CD4-positive, alpha-beta T cell (primary cell): ENCODE measurements around the gene FOSL2. TPM values are rescaled to one million over a fixed set of nuclear protein-coding genes. Genes with fewer than 3 reads are reported as not detected.

Experiments
- ATAC-seq: fragments of 200-7000 bp; cut with Tn5 transposase; one replicate; pipeline ENCODE4 v1.10.0; 2022; ENCODE audit warnings: mild to moderate bottlenecking; ENCODE audit not compliant: poor library complexity
- CTCF ChIA-PET: fragments of 350-600 bp; sonication (Branson Sonifier 250); formaldehyde crosslinking; loops from one replicate; lab custom pipeline; 2021; ENCODE audit warnings: antibody characterized with exemption, inconsistent platforms; lab: Charles Lee
- POLR2A ChIA-PET: fragments of 350-600 bp; sonication (Branson Sonifier 250); formaldehyde crosslinking; loops from one replicate; lab custom pipeline; 2021; ENCODE audit warnings: antibody characterized with exemption, inconsistent platforms; lab: Charles Lee
- DNase-seq, 14 experiments: peaks; one replicate each; pipeline ENCODE4 v3.0.0-alpha.2; 2013 to 2020; ENCODE audit warnings: mixed read lengths in 2 of 14
- H3K27ac ChIP-seq, 2 donors: one replicate each; pipeline versions ENCODE4 v1.5.1 to v1.7.0; 2013; ENCODE audit warnings: low read length in 2 of 2, low read depth in 1 of 2, mild to moderate bottlenecking in 1 of 2
- H3K27me3 ChIP-seq, 2 experiments: 1 replicate in 1 of 2; 2 replicates in 1 of 2; pipeline versions ENCODE4 v1.6.1 to v1.7.0; 2013; ENCODE audit warnings: low read length in 2 of 2, control low read depth in 1 of 2, mild to moderate bottlenecking in 1 of 2, moderate library complexity in 1 of 2; ENCODE audit not compliant: insufficient read depth in 2 of 2, control insufficient read depth in 1 of 2
- H3K36me3 ChIP-seq: one replicate; pipeline ENCODE4 v1.6.1; 2013; ENCODE audit warnings: low read length, control low read depth; ENCODE audit not compliant: insufficient read depth
- H3K4me1 ChIP-seq: one replicate; pipeline ENCODE4 v1.6.1; 2013; ENCODE audit warnings: low read length, control low read depth; ENCODE audit not compliant: insufficient read depth
- H3K4me3 ChIP-seq: one replicate; pipeline ENCODE4 v1.5.1; 2013; ENCODE audit warnings: mild to moderate bottlenecking, low read length, moderate library complexity
- H3K9me3 ChIP-seq, 2 experiments: 1 replicate in 1 of 2; 2 replicates in 1 of 2; pipeline versions ENCODE4 v1.6.1 to v1.7.0; 2013; ENCODE audit warnings: low read length in 2 of 2, mild to moderate bottlenecking in 2 of 2, control low read depth in 1 of 2, moderate library complexity in 1 of 2; ENCODE audit not compliant: control insufficient read depth in 1 of 2, insufficient read depth in 1 of 2
- H3K27ac Mint-ChIP-seq: one replicate; pipeline ENCODE4 v1.8.0; 2020; ENCODE audit warnings: mixed read lengths
- H3K27me3 Mint-ChIP-seq: one replicate; pipeline ENCODE4 v1.8.0; 2021; ENCODE audit warnings: mixed read lengths
- H3K36me3 Mint-ChIP-seq: one replicate; pipeline ENCODE4 v1.8.0; 2021; ENCODE audit warnings: low read depth, mixed read lengths
- H3K4me1 Mint-ChIP-seq: one replicate; pipeline ENCODE4 v1.8.0; 2021; ENCODE audit warnings: low read depth, mixed read lengths
- H3K4me3 Mint-ChIP-seq: one replicate; pipeline ENCODE4 v1.8.0; 2020; ENCODE audit warnings: mild to moderate bottlenecking, mixed read lengths
- H3K9me3 Mint-ChIP-seq: one replicate; pipeline ENCODE4 v1.8.0; 2020; ENCODE audit warnings: mixed read lengths
- intact Hi-C, 2 experiments: fragments of 100-400 bp; cut with DNase I in 1 of 2; cut with micrococcal nuclease in 1 of 2; formaldehyde crosslinking; loops; one replicate each; pipeline versions ENCODE4 v1.15.1 to v1.9.0; 2023 to 2025; cut with DNase I, micrococcal nuclease
- total RNA-seq, 174 experiments: library from RNA in 2 of 174; stranded (reverse) in 2 of 174; gene quantifications; one replicate each; pipeline ENCODE4 v1.2.3 and lab custom pipeline; 2021 to 2026
- TF ChIP-seq, protein P1 (sequence below): fragments of 200-600 bp; IDR thresholded peaks from one replicate; pipeline ENCODE4 v1.8.0; 2022; ENCODE audit warnings: antibody characterized with exemption, mild to moderate bottlenecking

Gene FOSL2
- total RNA-seq, 2 experiments from 2014 or later, result 152 to 155 TPM

DNA sequence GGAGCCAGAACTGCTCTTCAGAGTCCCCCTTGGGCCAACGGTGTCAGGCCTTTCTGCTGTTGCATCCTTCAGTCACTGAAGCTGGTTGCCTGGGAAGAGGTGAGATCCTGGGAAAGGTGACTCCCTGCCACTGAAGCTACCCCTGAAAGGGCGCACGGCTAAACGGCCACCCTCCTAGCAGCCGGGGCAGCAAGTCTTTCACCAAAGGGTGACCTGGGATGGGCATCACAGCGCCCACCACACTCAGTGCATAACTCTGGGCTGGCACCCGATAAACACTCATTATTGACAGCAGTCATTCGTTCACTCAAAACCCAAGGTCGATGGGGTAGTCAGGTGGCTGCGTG, 26.5 kb upstream of the FOSL2 start:
- H3K27me3 Mint-ChIP-seq, result no peaks in the 10 kb centered on the region
- Histone ChIP-seq H3K27me3 (no peaks in the 10 kb centered on the region), H3K4me3 (peak overlapping the region; percentile 29), H3K4me1 (peaks cover 73% of the 10 kb centered on the region), H3K27ac (no peak overlapping the region), H3K36me3 (no peaks in the 10 kb centered on the region), H3K9me3 (no peaks in the 10 kb centered on the region)
- H3K36me3 Mint-ChIP-seq, result no peaks in the 10 kb centered on the region
- TF ChIP-seq, protein P1, sequence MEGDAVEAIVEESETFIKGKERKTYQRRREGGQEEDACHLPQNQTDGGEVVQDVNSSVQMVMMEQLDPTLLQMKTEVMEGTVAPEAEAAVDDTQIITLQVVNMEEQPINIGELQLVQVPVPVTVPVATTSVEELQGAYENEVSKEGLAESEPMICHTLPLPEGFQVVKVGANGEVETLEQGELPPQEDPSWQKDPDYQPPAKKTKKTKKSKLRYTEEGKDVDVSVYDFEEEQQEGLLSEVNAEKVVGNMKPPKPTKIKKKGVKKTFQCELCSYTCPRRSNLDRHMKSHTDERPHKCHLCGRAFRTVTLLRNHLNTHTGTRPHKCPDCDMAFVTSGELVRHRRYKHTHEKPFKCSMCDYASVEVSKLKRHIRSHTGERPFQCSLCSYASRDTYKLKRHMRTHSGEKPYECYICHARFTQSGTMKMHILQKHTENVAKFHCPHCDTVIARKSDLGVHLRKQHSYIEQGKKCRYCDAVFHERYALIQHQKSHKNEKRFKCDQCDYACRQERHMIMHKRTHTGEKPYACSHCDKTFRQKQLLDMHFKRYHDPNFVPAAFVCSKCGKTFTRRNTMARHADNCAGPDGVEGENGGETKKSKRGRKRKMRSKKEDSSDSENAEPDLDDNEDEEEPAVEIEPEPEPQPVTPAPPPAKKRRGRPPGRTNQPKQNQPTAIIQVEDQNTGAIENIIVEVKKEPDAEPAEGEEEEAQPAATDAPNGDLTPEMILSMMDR, result no peak
- ChIA-PET POLR2A (interaction anchor here (3.8 kb wide), 1 partner anchor 25 kb away, joined by 35 read pairs; the partner anchor contains the start of gene FOSL2), CTCF (interaction anchor here (1.2 kb wide), 1 partner anchor 24 kb away, joined by 4 read pairs; no protein-coding TSS in a partner anchor)
- intact Hi-C loops, result no loop called here
- H3K4me1 Mint-ChIP-seq, result peaks cover 57% of the 10 kb centered on the region
- DNase-seq (no peak), ATAC-seq (no peak)
- peak overlapping the region; percentile 43 for H3K27ac Mint-ChIP-seq
- no peaks in the 10 kb centered on the region for H3K9me3 Mint-ChIP-seq
- H3K4me3 Mint-ChIP-seq, result peak overlapping the region; percentile 90

DNA sequence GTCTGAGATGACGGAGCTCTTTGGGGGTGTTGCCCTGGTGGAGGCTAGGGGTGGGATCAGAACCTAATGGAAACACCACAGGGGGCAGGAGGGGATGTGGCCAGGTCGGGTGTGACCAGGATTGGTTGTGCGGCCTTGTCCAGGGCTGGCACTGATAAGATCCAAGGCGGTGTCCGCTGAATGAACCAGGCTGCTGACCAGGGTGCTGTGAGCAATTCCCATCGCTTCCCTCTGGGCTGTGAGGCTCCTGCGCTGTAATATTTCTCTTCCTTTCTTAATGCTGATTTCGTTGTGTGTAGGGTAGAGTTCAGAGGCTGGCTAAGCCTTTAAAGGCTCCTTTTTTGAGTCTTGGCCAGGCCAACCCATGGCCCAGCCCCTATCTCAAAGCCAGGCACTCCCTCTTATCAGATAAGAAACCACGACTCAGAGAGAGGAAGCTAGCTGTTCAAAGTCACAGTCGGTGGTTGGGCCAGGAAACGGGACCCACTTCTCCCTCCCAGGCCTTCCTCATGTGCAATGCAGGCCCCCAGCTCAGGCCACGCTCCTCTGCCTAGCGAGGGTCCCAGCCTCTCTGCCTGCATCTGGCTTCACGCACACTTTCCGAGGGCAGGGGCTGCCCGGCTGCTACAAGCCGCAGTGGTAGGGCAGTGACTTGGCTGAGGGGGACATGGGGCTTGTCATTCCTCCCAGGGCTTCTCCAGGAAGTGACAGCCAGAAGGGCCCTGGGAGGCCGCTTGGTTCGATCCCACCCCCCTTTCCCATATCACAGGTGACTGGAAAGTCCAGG, 26.0 kb upstream of the FOSL2 start:
- peak overlapping the region; percentile 43 for H3K27ac Mint-ChIP-seq
- Histone ChIP-seq H3K4me1 (peaks cover 68% of the 10 kb centered on the region), H3K9me3 (no peaks in the 10 kb centered on the region), H3K4me3 (peak overlapping the region; percentile 29), H3K36me3 (no peaks in the 10 kb centered on the region), H3K27me3 (no peaks in the 10 kb centered on the region), H3K27ac (no peak overlapping the region)
- CTCF ChIA-PET, result no interaction called here
- H3K36me3 Mint-ChIP-seq, result no peaks in the 10 kb centered on the region
- no peaks in the 10 kb centered on the region for H3K27me3 Mint-ChIP-seq
- ATAC-seq, result peak; percentile 87
- peaks cover 57% of the 10 kb centered on the region for H3K4me1 Mint-ChIP-seq
- H3K9me3 Mint-ChIP-seq, result no peaks in the 10 kb centered on the region
- H3K4me3 Mint-ChIP-seq, result peak overlapping the region; percentile 90
- TF ChIP-seq, protein P1, result no peak
- intact Hi-C loops, result no loop called here
- DNase-seq, result peak; percentile 31 to 88 (median 52)
- POLR2A ChIA-PET, result interaction anchor here (0.8 to 3.8 kb wide), 3 partner anchors 12 to 25 kb away, joined by 3 to 35 read pairs (median 5); partner anchors contain the start of gene FOSL2

- ATAC-seq (no peak), DNase-seq (no peak)
- Histone ChIP-seq H3K36me3 (no peaks in the 10 kb centered on the region), H3K27ac (no peak overlapping the region), H3K4me3 (no peak overlapping the region), H3K27me3 (no peaks in the 10 kb centered on the region), H3K9me3 (no peaks in the 10 kb centered on the region), H3K4me1 (peaks cover 56% of the 10 kb centered on the region)
- H3K4me1 Mint-ChIP-seq, result peaks cover 48% of the 10 kb centered on the region
- no peaks in the 10 kb centered on the region for H3K27me3 Mint-ChIP-seq
- H3K4me3 Mint-ChIP-seq, result no peak overlapping the region
- intact Hi-C loops, result no loop called here
- no peaks in the 10 kb centered on the region for H3K9me3 Mint-ChIP-seq
- ChIA-PET CTCF (no interaction called here), POLR2A (no interaction called here)
- H3K36me3 Mint-ChIP-seq, result no peaks in the 10 kb centered on the region
- no peak overlapping the region for H3K27ac Mint-ChIP-seq
- TF ChIP-seq, protein P1, result no peak
Observed at GRCh38 chr2:28367667-28368356, 24.8 kb upstream of the FOSL2 start.
